Effector memory CD4-positive, alpha-beta T cell (primary cell): ENCODE data around the gene SNX27.

Source experiments
- DNase-seq, 3 donors: peaks; one replicate each; pipeline ENCODE4 v3.0.0-alpha.2; 2020
- H3K27ac ChIP-seq: 2 replicates; pipeline ENCODE4 v1.7.0; 2013; ENCODE audit warnings: mild to moderate bottlenecking, low read length, moderate library complexity; ENCODE audit not compliant: insufficient read depth, poor library complexity, severe bottlenecking
- H3K27me3 ChIP-seq: replicated peaks from 2 replicates; pipeline ENCODE4 v1.7.0; 2013; ENCODE audit warnings: mild to moderate bottlenecking, low read length; ENCODE audit not compliant: insufficient read depth, control insufficient read depth, poor library complexity, severe bottlenecking
- H3K36me3 ChIP-seq: 2 replicates; pipeline ENCODE4 v1.7.0; 2013; ENCODE audit warnings: mild to moderate bottlenecking, low read length, moderate library complexity; ENCODE audit not compliant: control insufficient read depth, insufficient read depth
- H3K4me1 ChIP-seq: 2 replicates; pipeline ENCODE4 v1.7.0; 2013; ENCODE audit warnings: low read length, mild to moderate bottlenecking; ENCODE audit not compliant: control insufficient read depth, insufficient read depth, poor library complexity, severe bottlenecking
- H3K4me3 ChIP-seq: 2 replicates; pipeline ENCODE4 v1.7.0; 2013; ENCODE audit warnings: low read length, low read depth, mild to moderate bottlenecking; ENCODE audit not compliant: insufficient read depth, poor library complexity, severe bottlenecking
- H3K9me3 ChIP-seq: 2 replicates; pipeline ENCODE4 v1.7.0; 2013; ENCODE audit warnings: mild to moderate bottlenecking, low read length, moderate library complexity; ENCODE audit not compliant: control insufficient read depth

Gene SNX27

GRCh38 chr1:151707541-151708065, 95.8 kb downstream of the SNX27 start:
- H3K27ac ChIP-seq = no peak overlapping the region
- no peak overlapping the region for H3K4me3 ChIP-seq
- peaks cover 8% of the 10 kb centered on the region for H3K4me1 ChIP-seq
- no peaks in the 10 kb centered on the region for H3K27me3 ChIP-seq
- no peaks in the 10 kb centered on the region for H3K36me3 ChIP-seq
- no peak for DNase-seq
- no peaks in the 10 kb centered on the region for H3K9me3 ChIP-seq

- Histone ChIP-seq H3K36me3 (no peaks in the 10 kb centered on the region), H3K4me1 (peaks cover under 1% of the 10 kb centered on the region), H3K27me3 (no peaks in the 10 kb centered on the region), H3K27ac (no peak overlapping the region), H3K4me3 (no peak overlapping the region), H3K9me3 (no peaks in the 10 kb centered on the region)
- DNase-seq = no peak
Observed at GRCh38 chr1:151708891-151709290, 97.0 kb downstream of the SNX27 start.

- Histone ChIP-seq H3K4me1 (no peaks in the 10 kb centered on the region), H3K4me3 (no peak overlapping the region), H3K36me3 (no peaks in the 10 kb centered on the region), H3K27me3 (no peaks in the 10 kb centered on the region), H3K27ac (no peak overlapping the region), H3K9me3 (no peaks in the 10 kb centered on the region)
- DNase-seq = peak in 2 of 3 donors; percentile 5 to 8
Observed at GRCh38 chr1:151710187-151710840, 98.5 kb downstream of the SNX27 start.

GRCh38 chr1:151711044-151711800, 99.4 kb downstream of the SNX27 start:
- H3K4me1 ChIP-seq = no peaks in the 10 kb centered on the region
- H3K4me3 ChIP-seq = no peak overlapping the region
- H3K9me3 ChIP-seq = no peaks in the 10 kb centered on the region
- no peaks in the 10 kb centered on the region for H3K36me3 ChIP-seq
- H3K27ac ChIP-seq = no peak overlapping the region
- DNase-seq = no peak
- H3K27me3 ChIP-seq = peaks cover 7% of the 10 kb centered on the region

- peaks cover 4% of the 10 kb centered on the region for H3K4me1 ChIP-seq
- H3K9me3 ChIP-seq = no peaks in the 10 kb centered on the region
- DNase-seq = no peak
- H3K27ac ChIP-seq = no peak overlapping the region
- H3K36me3 ChIP-seq = no peaks in the 10 kb centered on the region
- no peak overlapping the region for H3K4me3 ChIP-seq
- peaks cover 10% of the 10 kb centered on the region for H3K27me3 ChIP-seq
Observed at GRCh38 chr1:151711951-151712350, 100.1 kb downstream of the SNX27 start.

GRCh38 chr1:151713044-151713443, 101.2 kb downstream of the SNX27 start:
- Histone ChIP-seq H3K27me3 (peaks cover 14% of the 10 kb centered on the region), H3K27ac (no peak overlapping the region), H3K36me3 (no peaks in the 10 kb centered on the region), H3K4me3 (no peak overlapping the region), H3K4me1 (peaks cover 5% of the 10 kb centered on the region), H3K9me3 (no peaks in the 10 kb centered on the region)
- no peak for DNase-seq

- Histone ChIP-seq H3K27me3 (peaks cover 16% of the 10 kb centered on the region), H3K9me3 (no peaks in the 10 kb centered on the region), H3K36me3 (no peaks in the 10 kb centered on the region), H3K4me1 (peaks cover 5% of the 10 kb centered on the region), H3K27ac (no peak overlapping the region), H3K4me3 (no peak overlapping the region)
- DNase-seq = no peak
Observed at GRCh38 chr1:151713874-151714273, 102.0 kb downstream of the SNX27 start.

GRCh38 chr1:151714820-151715725, 103.2 kb downstream of the SNX27 start:
- no peak for DNase-seq
- Histone ChIP-seq H3K27me3 (peaks cover 20% of the 10 kb centered on the region), H3K36me3 (no peaks in the 10 kb centered on the region), H3K4me1 (peaks cover 5% of the 10 kb centered on the region), H3K27ac (no peak overlapping the region), H3K4me3 (no peak overlapping the region), H3K9me3 (no peaks in the 10 kb centered on the region)

GRCh38 chr1:151715726-151716404, 104.0 kb downstream of the SNX27 start:
- H3K27ac ChIP-seq = no peak overlapping the region
- H3K4me1 ChIP-seq = peaks cover 7% of the 10 kb centered on the region
- H3K9me3 ChIP-seq = no peaks in the 10 kb centered on the region
- no peak overlapping the region for H3K4me3 ChIP-seq
- no peaks in the 10 kb centered on the region for H3K36me3 ChIP-seq
- H3K27me3 ChIP-seq = peaks cover 20% of the 10 kb centered on the region
- DNase-seq = no peak
